Liver (tissue), 9 donors: ENCODE measurements around the gene CDK8. TPM values are rescaled to one million over a fixed set of nuclear protein-coding genes. Genes with fewer than 3 reads are reported as not detected.

Source experiments
- DNase-seq: peaks from one replicate; pipeline ENCODE4 v3.0.0-alpha.2; 2017; ENCODE audit warnings: low spot score
- H3K27ac ChIP-seq, 2 donors: one replicate each; pipeline ENCODE4 v1.7.0; 2013; ENCODE audit warnings: inconsistent platforms in 2 of 2, low read length in 2 of 2, control low read depth in 1 of 2, low read depth in 1 of 2, mild to moderate bottlenecking in 1 of 2
- H3K27me3 ChIP-seq, 4 donors: one replicate each; pipeline versions ENCODE4 v1.6.1 to v1.7.0; 2013; ENCODE audit warnings: low read length in 3 of 4, inconsistent platforms in 1 of 4, mild to moderate bottlenecking in 1 of 4, moderate library complexity in 1 of 4; ENCODE audit not compliant: control insufficient read depth in 4 of 4, insufficient read depth in 4 of 4
- H3K36me3 ChIP-seq, 4 donors: one replicate each; pipeline versions ENCODE4 v1.6.1 to v1.7.0; 2013; ENCODE audit warnings: low read length in 3 of 4, mild to moderate bottlenecking in 3 of 4, low read depth in 1 of 4, moderate library complexity in 1 of 4; ENCODE audit not compliant: control insufficient read depth in 4 of 4, insufficient read depth in 3 of 4
- H3K4me1 ChIP-seq, 4 donors: one replicate each; pipeline versions ENCODE4 v1.6.1 to v1.7.0; 2013; ENCODE audit warnings: low read length in 3 of 4, mild to moderate bottlenecking in 3 of 4, moderate library complexity in 1 of 4; ENCODE audit not compliant: control insufficient read depth in 4 of 4, insufficient read depth in 4 of 4
- H3K4me3 ChIP-seq, 3 donors: one replicate each; pipeline versions ENCODE4 v1.6.1 to v1.7.0; 2013; ENCODE audit warnings: low read length in 3 of 3, control low read depth in 1 of 3, low read depth in 1 of 3, mild to moderate bottlenecking in 1 of 3
- H3K9ac ChIP-seq, 2 donors: one replicate each; pipeline ENCODE4 v1.7.0; 2013; ENCODE audit warnings: low read length in 2 of 2, mild to moderate bottlenecking in 2 of 2, moderate library complexity in 2 of 2, control low read depth in 1 of 2, low read depth in 1 of 2
- H3K9me3 ChIP-seq, 4 donors: one replicate each; pipeline versions ENCODE4 v1.6.1 to v1.7.0; 2013; ENCODE audit warnings: low read length in 3 of 4; ENCODE audit not compliant: control insufficient read depth in 4 of 4
- EGR1 ChIP-seq, 2 donors: IDR thresholded peaks; 2 replicates each; pipeline ENCODE4 v1.6.1; 2016 to 2018; ENCODE audit warnings: antibody characterized with exemption in 2 of 2, low read depth in 2 of 2
- FOXA1 ChIP-seq: IDR thresholded peaks from 2 replicates; pipeline ENCODE4 v1.6.1; 2016; ENCODE audit warnings: antibody characterized with exemption
- FOXA2 ChIP-seq: IDR thresholded peaks from 2 replicates; pipeline ENCODE4 v1.6.1; 2016; ENCODE audit warnings: antibody characterized with exemption
- GABPA ChIP-seq, 2 donors: IDR thresholded peaks in 1 of 2; conservative IDR thresholded peaks in 1 of 2; 2 replicates each; pipeline ENCODE4 v1.6.1; 2016; ENCODE audit warnings: antibody characterized with exemption in 2 of 2, mild to moderate bottlenecking in 1 of 2, moderate library complexity in 1 of 2
- HNF4A ChIP-seq, 2 donors: conservative IDR thresholded peaks; 2 replicates each; pipeline ENCODE4 v1.6.1; 2016; ENCODE audit warnings: antibody characterized with exemption in 2 of 2, mild to moderate bottlenecking in 2 of 2
- HNF4G ChIP-seq: IDR thresholded peaks from 2 replicates; pipeline ENCODE4 v1.6.1; 2016; ENCODE audit warnings: antibody characterized with exemption
- JUND ChIP-seq, 2 donors: IDR thresholded peaks; 2 replicates each; pipeline ENCODE4 v1.6.1; 2016; ENCODE audit warnings: antibody characterized with exemption in 2 of 2
- NR2F2 ChIP-seq: IDR thresholded peaks from 2 replicates; pipeline ENCODE4 v1.6.1; 2016; ENCODE audit warnings: antibody characterized with exemption
- RAD21 ChIP-seq, 2 donors: IDR thresholded peaks; 2 replicates each; pipeline ENCODE4 v1.6.1; 2016; ENCODE audit warnings: antibody characterized with exemption in 2 of 2, mild to moderate bottlenecking in 2 of 2
- SP1 ChIP-seq: IDR thresholded peaks from 2 replicates; pipeline ENCODE4 v1.6.1; 2018; ENCODE audit warnings: antibody characterized with exemption, mild to moderate bottlenecking
- TAF1 ChIP-seq: conservative IDR thresholded peaks from 2 replicates; pipeline ENCODE4 v1.6.1; 2016; ENCODE audit warnings: antibody characterized with exemption, mild to moderate bottlenecking
- YY1 ChIP-seq: IDR thresholded peaks from 2 replicates; pipeline ENCODE4 v1.6.1; 2016; ENCODE audit warnings: antibody characterized with exemption, mild to moderate bottlenecking
- WGBS: extraction: QIAGEN DNeasy Blood & Tissue Kit; methylation state at CpG from one replicate; pipeline ENCODE4 v1.1.7; 2013; 5-methylcytosine and 5-hydroxymethylcytosine counted together
- polyA plus RNA-seq, 2 donors: library from polyadenylated mRNA; stranded (reverse) in 1 of 2; unstranded in 1 of 2; fragments of 200-250 nt in 1 of 2; fragments of >200 nt in 1 of 2; fragmentation: Nextera tagmentation in 1 of 2; extraction: Ambion mirVana in 1 of 2; gene quantifications; one replicate each; pipeline versions ENCODE4 v1.2.1 to v1.2.3, GENCODE V29; 2013 to 2015
- total RNA-seq, 2 donors: library from RNA; depleted of rRNA; stranded (reverse); fragments of >200 nt; gene quantifications; one replicate each; pipeline ENCODE4 v1.2.3, GENCODE V29; 2014
- TF ChIP-seq, protein P1 (sequence below): IDR thresholded peaks from 2 replicates; pipeline ENCODE4 v1.6.1; 2016; ENCODE audit warnings: antibody characterized with exemption
- TF ChIP-seq, protein P2 (sequence below): IDR thresholded peaks from 2 replicates; pipeline ENCODE4 v1.6.1; 2016; ENCODE audit warnings: antibody characterized with exemption
- TF ChIP-seq, protein P3 (sequence below): IDR thresholded peaks from 2 replicates; pipeline ENCODE4 v1.6.1; 2016; ENCODE audit warnings: antibody characterized with exemption, mild to moderate bottlenecking
- TF ChIP-seq, protein P4 (sequence below): IDR thresholded peaks from 2 replicates; pipeline ENCODE4 v1.6.1; 2016; ENCODE audit warnings: antibody characterized with exemption
- TF ChIP-seq, protein P5 (sequence below): fragments of 150-350 bp; IDR thresholded peaks from 2 replicates; pipeline ENCODE4 v1.5.1; 2017; ENCODE audit warnings: improper control_type of control experiment, low read depth, low read length; ENCODE audit not compliant: missing input control
- donor health status: healthy.
- donor health status: healthy.
- donor health status: healthy.
- donor health status: healthy.
- donor health status: healthy.

CDK8 gene
- total and polyA plus RNA-seq, 4 donors = 3.3 to 10.8 (median 6.8) TPM

DNA sequence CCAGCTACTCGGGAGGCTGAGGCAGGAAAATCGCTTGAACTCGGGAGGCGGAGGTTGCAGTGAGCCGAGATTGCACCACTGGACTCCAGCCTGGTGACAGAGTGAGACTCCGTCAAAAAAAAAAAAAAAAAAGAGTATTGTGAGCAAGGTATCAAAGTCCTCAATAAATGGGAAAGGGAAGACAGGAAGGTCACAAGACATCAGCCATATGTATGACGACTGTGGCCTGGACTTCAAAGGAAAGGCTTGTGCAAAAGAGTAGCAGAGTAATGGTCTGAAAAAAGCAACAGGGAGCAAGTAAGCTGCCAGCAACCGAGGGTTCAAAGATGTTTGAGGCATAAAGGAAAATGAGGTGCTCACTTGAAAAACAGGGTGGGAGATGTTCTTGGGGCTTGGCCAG is 187.5 kb downstream of the CDK8 start:
- Histone ChIP-seq H3K4me3 (no peak overlapping the region), H3K36me3 (no peaks in the 10 kb centered on the region), H3K9ac (no peak overlapping the region), H3K9me3 (peaks cover 2 to 12% (median 3%) of the 10 kb centered on the region in 4 donors), H3K27me3 (no peaks in the 10 kb centered on the region), H3K27ac (no peak overlapping the region), H3K4me1 (no peaks in the 10 kb centered on the region)
- 82% methylated on average over 8 of the region's 8 CpGs for WGBS
- DNase-seq = no peak
- TF ChIP-seq, protein P1, sequence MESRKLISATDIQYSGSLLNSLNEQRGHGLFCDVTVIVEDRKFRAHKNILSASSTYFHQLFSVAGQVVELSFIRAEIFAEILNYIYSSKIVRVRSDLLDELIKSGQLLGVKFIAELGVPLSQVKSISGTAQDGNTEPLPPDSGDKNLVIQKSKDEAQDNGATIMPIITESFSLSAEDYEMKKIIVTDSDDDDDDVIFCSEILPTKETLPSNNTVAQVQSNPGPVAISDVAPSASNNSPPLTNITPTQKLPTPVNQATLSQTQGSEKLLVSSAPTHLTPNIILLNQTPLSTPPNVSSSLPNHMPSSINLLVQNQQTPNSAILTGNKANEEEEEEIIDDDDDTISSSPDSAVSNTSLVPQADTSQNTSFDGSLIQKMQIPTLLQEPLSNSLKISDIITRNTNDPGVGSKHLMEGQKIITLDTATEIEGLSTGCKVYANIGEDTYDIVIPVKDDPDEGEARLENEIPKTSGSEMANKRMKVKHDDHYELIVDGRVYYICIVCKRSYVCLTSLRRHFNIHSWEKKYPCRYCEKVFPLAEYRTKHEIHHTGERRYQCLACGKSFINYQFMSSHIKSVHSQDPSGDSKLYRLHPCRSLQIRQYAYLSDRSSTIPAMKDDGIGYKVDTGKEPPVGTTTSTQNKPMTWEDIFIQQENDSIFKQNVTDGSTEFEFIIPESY = no peak
- TF ChIP-seq JUND (IDR thresholded peaks at IDR 0.05) (no peak), YY1 (no peak), TAF1 (no peak), SP1 (no peak), FOXA1 (no peak), HNF4G (no peak), FOXA2 (no peak), RAD21 (IDR thresholded peaks at IDR 0.05) (no peak), EGR1 (IDR thresholded peaks at IDR 0.05; ENCODE audit: low read depth in 2 of 2) (no peak)
- TF ChIP-seq, protein P2, sequence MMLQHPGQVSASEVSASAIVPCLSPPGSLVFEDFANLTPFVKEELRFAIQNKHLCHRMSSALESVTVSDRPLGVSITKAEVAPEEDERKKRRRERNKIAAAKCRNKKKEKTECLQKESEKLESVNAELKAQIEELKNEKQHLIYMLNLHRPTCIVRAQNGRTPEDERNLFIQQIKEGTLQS = no peak
- TF ChIP-seq, protein P3, sequence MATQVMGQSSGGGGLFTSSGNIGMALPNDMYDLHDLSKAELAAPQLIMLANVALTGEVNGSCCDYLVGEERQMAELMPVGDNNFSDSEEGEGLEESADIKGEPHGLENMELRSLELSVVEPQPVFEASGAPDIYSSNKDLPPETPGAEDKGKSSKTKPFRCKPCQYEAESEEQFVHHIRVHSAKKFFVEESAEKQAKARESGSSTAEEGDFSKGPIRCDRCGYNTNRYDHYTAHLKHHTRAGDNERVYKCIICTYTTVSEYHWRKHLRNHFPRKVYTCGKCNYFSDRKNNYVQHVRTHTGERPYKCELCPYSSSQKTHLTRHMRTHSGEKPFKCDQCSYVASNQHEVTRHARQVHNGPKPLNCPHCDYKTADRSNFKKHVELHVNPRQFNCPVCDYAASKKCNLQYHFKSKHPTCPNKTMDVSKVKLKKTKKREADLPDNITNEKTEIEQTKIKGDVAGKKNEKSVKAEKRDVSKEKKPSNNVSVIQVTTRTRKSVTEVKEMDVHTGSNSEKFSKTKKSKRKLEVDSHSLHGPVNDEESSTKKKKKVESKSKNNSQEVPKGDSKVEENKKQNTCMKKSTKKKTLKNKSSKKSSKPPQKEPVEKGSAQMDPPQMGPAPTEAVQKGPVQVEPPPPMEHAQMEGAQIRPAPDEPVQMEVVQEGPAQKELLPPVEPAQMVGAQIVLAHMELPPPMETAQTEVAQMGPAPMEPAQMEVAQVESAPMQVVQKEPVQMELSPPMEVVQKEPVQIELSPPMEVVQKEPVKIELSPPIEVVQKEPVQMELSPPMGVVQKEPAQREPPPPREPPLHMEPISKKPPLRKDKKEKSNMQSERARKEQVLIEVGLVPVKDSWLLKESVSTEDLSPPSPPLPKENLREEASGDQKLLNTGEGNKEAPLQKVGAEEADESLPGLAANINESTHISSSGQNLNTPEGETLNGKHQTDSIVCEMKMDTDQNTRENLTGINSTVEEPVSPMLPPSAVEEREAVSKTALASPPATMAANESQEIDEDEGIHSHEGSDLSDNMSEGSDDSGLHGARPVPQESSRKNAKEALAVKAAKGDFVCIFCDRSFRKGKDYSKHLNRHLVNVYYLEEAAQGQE = no peak
- TF ChIP-seq, protein P4, sequence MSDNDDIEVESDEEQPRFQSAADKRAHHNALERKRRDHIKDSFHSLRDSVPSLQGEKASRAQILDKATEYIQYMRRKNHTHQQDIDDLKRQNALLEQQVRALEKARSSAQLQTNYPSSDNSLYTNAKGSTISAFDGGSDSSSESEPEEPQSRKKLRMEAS = no peak
- TF ChIP-seq, protein P5, sequence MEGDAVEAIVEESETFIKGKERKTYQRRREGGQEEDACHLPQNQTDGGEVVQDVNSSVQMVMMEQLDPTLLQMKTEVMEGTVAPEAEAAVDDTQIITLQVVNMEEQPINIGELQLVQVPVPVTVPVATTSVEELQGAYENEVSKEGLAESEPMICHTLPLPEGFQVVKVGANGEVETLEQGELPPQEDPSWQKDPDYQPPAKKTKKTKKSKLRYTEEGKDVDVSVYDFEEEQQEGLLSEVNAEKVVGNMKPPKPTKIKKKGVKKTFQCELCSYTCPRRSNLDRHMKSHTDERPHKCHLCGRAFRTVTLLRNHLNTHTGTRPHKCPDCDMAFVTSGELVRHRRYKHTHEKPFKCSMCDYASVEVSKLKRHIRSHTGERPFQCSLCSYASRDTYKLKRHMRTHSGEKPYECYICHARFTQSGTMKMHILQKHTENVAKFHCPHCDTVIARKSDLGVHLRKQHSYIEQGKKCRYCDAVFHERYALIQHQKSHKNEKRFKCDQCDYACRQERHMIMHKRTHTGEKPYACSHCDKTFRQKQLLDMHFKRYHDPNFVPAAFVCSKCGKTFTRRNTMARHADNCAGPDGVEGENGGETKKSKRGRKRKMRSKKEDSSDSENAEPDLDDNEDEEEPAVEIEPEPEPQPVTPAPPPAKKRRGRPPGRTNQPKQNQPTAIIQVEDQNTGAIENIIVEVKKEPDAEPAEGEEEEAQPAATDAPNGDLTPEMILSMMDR = no peak

DNA sequence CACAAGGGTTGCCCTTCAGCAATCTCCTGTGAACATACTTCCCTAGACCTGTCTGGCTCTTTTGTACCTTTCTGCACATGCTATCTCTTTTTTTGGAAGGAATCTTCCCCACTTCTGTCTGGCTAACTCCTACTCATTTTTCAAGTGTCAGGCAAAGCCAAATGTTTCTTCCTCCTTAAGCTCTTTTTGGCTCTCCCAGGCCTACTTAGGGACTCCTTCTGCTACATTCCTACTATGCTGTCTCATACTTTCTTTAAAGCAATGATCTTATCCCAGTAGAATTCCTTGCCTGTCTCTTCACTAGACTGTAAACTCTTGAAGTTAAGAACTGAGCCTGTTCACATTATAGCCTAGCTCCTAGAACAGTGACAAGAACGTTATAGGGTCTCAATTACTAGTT is 188.6 kb downstream of the CDK8 start:
- Histone ChIP-seq H3K36me3 (no peaks in the 10 kb centered on the region), H3K4me3 (no peak overlapping the region), H3K9ac (no peak overlapping the region), H3K27ac (no peak overlapping the region), H3K9me3 (peaks cover 0 to 1% (median under 1%) of the 10 kb centered on the region in 4 donors), H3K27me3 (no peaks in the 10 kb centered on the region), H3K4me1 (no peaks in the 10 kb centered on the region)
- 47% methylated on average over 1 of the region's 1 CpG for WGBS
- no peak for DNase-seq
- TF ChIP-seq, protein P1 = no peak
- TF ChIP-seq TAF1 = no peak
- TF ChIP-seq EGR1 (IDR thresholded peaks at IDR 0.05; ENCODE audit: low read depth in 2 of 2) = no peak
- no peak for TF ChIP-seq YY1
- TF ChIP-seq FOXA1 = no peak
- no peak for TF ChIP-seq HNF4A (conservative IDR thresholded peaks at IDR 0.05)
- TF ChIP-seq, protein P2 = no peak
- no peak for TF ChIP-seq FOXA2
- no peak for TF ChIP-seq HNF4G
- TF ChIP-seq, protein P3 = no peak
- TF ChIP-seq GABPA (IDR thresholded peaks at IDR 0.05 in 1 of 2, conservative IDR thresholded peaks at IDR 0.05 in 1 of 2) = no peak
- no peak for TF ChIP-seq SP1
- no peak for TF ChIP-seq RAD21 (IDR thresholded peaks at IDR 0.05)
- TF ChIP-seq NR2F2 = no peak
